Astrocyte (in vitro differentiated cells and primary cell): ENCODE measurements around the gene CECR2.

Experiments
- CTCF ChIP-seq: IDR thresholded peaks from 2 replicates; pipeline ENCODE4 v1.5.1; 2011; ENCODE audit warnings: low read depth, mild to moderate bottlenecking, inconsistent platforms, low read length, moderate library complexity; ENCODE audit not compliant: insufficient read depth
- EZH2 ChIP-seq: IDR thresholded peaks from 2 replicates; pipeline ENCODE4 v1.6.1; 2012; ENCODE audit warnings: mild to moderate bottlenecking, low read length, inconsistent platforms; ENCODE audit not compliant: insufficient read depth

- no peak for TF ChIP-seq CTCF
- TF ChIP-seq EZH2: no peak
Measured at GRCh38 chr22:17390087-17390486, 20.8 kb downstream of the CECR2 start.
